Measurements from ENCODE around the gene ZEB2.
A peak's percentile ranks its signal among the peaks of the same experiment; 100 is the strongest.

- TF ChIP-seq CTCF (IDR thresholded peaks at IDR 0.05) = no peak
- no peak for TF ChIP-seq POLR2A (IDR thresholded peaks at IDR 0.05)
- TF ChIP-seq EP300 (IDR thresholded peaks at IDR 0.05) = peak in 1 of 4 donors; percentile 20
Measured at GRCh38 chr2:144414324-144414845, 105.5 kb downstream of the ZEB2 start.

Data from sigmoid colon (tissue), 4 donors.